ENCODE measurements around the gene STX10. TPM values are rescaled to one million over a fixed set of nuclear protein-coding genes. Genes with fewer than 3 reads are reported as not detected.

Gene STX10, protein sequence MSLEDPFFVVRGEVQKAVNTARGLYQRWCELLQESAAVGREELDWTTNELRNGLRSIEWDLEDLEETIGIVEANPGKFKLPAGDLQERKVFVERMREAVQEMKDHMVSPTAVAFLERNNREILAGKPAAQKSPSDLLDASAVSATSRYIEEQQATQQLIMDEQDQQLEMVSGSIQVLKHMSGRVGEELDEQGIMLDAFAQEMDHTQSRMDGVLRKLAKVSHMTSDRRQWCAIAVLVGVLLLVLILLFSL
- 63.2 and 79.7 TPM in 2 replicates for total RNA-seq

DNA sequence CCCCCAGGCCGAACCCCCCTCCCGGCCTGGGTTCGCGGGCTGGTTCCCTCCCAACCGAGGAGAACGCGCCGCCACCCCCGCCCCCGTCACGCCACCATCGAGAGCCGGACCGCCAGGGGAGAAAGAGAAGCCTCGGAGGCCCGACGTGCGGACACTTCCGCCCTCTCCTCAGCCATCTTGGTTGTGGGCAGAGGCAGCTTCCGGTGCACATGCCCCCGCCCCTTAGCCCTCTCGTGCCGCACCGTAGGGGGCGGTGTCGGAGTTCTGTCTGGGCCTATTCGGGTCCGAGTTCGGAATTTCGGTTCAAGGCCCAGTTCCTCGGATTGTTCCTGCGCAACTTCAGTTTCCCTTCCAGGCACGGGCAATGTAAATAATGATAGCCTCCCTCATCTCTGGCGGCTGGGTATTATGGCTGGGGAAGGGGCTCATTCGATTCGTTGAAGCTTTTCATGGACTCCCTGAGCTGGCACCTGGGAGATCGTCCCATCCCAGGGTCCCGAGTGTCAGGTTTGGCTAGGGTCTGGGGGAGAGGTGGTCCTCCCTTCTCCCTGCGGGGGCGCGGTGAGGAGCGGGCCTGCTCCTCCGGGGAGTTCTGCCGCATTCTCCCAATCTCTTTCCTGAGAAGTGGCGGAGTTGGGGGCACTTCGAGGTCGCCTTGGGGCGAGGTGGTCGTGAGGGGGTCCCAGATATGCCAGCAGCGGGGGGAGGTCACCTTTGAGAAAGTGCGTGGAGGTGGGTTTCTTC, at the start of gene STX10, which contains the start of gene IER2:
TSS of gene STX10 (minus strand) at position 189 of the 744 bp plus-strand sequence. CDS start 202 bp downstream, outside the sequence.
TSS of gene IER2 (plus strand) at position 225 of the 744 bp plus-strand sequence. CDS start 2,776 bp downstream, outside the sequence.

DNA sequence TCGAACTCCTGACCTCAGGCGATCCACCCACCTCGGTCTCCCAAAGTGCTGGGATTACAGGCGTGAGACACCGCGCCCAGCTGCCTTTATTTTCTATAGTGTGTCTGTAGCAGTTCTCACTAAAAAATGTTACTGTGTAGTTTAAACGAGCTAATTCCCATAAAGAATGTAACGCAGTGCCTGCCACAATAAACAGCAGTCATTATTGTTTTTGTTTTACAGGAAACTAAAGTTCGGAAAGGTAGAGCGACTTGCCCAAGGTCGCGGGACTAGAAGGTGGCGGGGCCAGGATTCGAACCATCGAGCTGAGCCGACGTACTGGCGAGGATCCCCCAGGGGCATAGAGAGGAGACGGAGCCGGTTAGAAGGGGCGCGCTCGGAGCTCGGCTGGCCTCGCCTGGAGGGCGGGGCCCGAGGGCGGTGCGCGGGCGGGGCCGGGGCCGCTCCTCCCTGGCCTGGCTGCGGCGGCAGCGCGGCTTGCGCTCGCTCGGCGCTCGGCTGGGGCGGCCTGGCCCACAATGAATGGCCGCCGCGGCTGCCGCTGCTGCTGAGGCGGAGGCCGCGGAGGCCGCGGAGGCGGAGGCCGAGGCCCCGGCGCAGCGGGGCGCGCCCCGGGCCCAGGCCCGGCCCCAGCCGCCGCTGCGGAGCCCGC, 32.3 kb downstream of the STX10 start, which contains the start of gene NACC1:
TSS of gene NACC1 (plus strand) at position 493 of the 652 bp plus-strand sequence. CDS start 16,944 bp downstream, outside the sequence.

DNA sequence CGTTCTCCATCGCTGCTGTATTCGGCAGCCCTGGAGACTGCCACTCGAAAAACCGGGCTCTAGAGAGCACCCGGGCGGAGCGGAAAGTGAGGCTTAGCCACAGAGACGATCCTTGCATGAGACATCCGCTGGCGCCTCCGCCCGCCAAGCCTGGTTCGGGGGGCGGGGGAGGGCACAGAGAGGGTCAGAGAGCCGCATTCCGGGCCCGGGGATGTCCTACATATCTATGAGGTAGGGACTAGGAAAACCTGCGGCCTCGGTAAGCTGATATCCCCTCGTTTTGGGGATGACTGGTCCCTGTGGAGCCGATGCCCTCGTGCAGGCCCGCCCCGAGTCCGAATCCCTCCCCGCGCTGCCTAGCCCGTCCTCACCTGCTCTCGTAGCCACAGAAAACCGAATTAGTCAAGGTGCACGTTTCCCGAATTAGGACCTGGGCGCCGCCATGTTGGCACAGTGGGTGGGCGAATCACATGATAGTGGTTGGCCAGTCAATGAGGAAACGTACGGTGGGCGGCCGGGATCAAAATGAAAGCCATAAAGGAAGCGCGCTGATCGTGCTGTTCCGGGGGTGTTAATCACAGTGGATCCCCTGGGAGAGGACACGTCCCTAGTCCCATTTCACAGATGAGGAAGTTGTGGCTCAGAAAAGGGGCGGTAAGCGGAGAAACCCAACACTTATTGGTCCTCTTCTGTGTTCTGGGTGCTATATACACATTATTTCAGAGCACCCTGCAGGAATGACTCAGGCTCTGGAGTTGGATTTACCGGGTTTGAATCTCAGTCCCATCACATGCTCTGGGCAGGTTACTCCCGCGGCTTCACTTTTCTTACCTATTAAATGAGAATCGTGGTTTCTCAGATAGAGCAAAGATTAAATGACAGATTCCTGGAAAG, 33.6 kb downstream of the STX10 start, which contains the start of gene TRMT1:
TSS of gene TRMT1 (minus strand) at position 459 of the 894 bp plus-strand sequence. CDS start at position 118, 341 bp downstream.

DNA sequence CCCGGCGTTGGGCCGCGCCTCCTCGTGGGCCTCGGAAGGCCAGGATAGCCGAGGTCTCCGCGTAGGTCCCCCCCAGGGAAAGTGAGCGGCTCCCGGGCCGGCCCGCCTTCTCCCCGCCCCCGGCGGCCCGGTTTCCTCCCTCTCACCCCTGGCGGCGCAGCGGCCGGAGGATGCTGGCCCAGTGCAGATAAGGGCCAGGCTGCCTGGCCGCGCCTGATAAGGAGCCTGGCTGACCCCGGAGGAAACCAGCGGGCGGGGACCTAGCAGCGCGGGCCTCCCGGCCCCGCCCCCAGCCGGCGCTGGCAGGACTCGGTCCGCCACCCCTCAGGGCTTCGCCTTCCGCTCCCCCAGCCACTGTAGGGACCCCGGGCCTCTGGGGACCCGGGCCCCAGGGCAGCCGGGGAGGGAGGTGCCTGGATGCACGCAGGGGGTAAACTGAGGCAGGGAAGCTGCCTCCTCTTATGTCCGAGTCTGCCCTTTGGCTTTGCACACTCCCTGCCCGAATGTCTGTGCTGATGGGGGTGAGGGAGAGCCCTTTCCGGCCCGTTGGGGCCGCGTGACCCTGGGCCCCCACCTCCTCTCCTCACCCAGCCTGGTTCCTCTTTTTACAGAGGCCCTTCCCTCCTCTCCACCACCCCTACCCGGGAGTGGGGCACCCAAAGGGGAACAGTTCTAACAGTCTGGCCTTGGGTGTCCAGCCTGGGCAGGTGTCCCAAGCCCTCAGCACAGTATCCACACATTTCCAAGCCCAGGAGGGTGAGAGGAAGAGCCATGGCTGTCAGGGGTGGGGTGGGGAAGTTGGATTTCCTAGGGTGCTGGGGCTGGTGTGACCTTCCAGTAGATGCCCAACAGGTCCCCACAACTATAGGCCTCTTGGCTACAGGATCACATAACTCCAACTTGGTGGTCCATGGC, 47.3 kb downstream of the STX10 start, which contains the start of gene LYL1:
TSS of gene LYL1 (minus strand) at position 193 of the 915 bp plus-strand sequence. CDS start 1,687 bp downstream, outside the sequence.

Other genes with a start within 250 kb of the STX10 start
- not detected in 2 replicates for gene SYCE2, start 231.1 kb downstream of the STX10 start, total RNA-seq
- 74.1 and 78.0 TPM in 2 replicates for gene FARSA, start 216.7 kb downstream of the STX10 start, total RNA-seq
- 2,084 and 2,158 TPM in 2 replicates for gene CALR, start 211.8 kb downstream of the STX10 start, total RNA-seq
- gene RAD23A, start 204.5 kb downstream of the STX10 start, total RNA-seq = 94.9 and 104 TPM in 2 replicates
- 20.9 and 21.0 TPM in 2 replicates for gene GADD45GIP1, start 193.2 kb downstream of the STX10 start, total RNA-seq
- not detected in 2 replicates for gene DAND5, start 180.8 kb downstream of the STX10 start, total RNA-seq
- 13.2 and 16.0 TPM in 2 replicates for gene NFIX, start 154.9 kb downstream of the STX10 start, total RNA-seq
- 58.6 and 119 TPM in 2 replicates for gene LYL1, start 47.5 kb downstream of the STX10 start, total RNA-seq
- gene TRMT1, start 33.6 kb downstream of the STX10 start, total RNA-seq = 35.1 and 43.1 TPM in 2 replicates
- 91.7 and 106 TPM in 2 replicates for gene NACC1, start 32.1 kb downstream of the STX10 start, total RNA-seq
- gene IER2, start within 50 bp of the STX10 start, total RNA-seq = 29.9 and 41.2 TPM in 2 replicates

Measured in vein endothelial cell (primary cell).